ENCODE data around the gene CAT. TPM values are rescaled to one million over a fixed set of nuclear protein-coding genes. Genes with fewer than 3 reads are reported as not detected.

Gene CAT
- total RNA-seq, 2 donors from 2014 or later = 83.8 to 108 TPM

DNA sequence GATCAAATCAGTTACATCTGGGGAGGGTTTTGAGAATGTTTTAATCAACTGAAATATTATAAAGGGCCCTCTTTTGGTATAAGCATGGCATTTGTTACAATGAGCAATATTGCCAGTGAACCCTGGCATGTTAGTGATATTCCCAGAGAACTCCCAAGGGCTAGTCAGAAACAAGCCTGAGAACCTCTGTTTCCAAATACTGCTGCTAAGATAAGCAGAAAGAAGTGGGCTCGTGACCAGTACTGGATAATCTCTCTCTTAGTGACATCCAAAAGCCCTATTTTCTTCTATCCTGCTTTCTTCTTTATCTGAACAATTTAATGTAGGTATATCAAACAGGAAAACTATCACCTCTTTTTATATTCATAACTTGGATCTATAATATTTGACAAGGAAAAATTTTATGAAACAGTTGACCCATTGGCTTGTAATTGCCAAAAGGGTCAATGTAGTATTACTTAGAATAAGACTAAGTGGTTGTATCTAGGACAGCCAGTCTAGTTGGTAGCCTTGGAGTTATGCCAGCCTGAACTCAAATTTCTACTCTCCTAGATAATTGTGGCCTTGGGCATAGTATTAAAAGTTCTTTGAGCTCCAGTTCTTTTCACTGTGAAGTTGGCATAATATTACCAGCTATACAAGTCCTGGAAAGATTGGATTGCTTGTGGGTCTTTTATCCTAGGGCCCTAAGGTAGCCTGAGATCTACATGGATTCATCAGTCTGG lies 15.7 kb downstream of the CAT start:
- peak overlapping the region in 1 of 2 donors; percentile 40 for H3K27ac ChIP-seq

DNA sequence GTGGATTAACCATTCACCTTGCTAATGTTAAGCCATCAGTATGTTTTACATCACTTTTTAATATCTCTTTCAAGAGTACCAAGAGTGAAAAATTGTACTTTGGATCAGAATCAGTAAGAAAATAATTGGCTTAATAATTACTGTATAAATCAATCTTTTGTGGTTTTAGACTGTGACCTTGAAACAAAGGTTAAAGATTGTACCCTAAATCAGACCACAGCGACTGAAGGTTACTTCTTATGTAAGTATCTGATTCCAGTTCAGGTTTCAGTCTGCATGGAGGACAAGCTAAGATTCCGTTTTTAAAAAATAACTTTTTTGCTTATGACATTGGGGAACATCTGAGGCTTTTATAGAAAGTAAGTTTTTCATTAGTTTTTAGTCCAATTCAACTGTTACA lies 18.9 kb downstream of the CAT start:
- Histone ChIP-seq H3K4me1 (peaks cover 0 to 4% of the 10 kb centered on the region in 2 donors), H3K27me3 (no peaks in the 10 kb centered on the region)
- TF ChIP-seq, protein P1, sequence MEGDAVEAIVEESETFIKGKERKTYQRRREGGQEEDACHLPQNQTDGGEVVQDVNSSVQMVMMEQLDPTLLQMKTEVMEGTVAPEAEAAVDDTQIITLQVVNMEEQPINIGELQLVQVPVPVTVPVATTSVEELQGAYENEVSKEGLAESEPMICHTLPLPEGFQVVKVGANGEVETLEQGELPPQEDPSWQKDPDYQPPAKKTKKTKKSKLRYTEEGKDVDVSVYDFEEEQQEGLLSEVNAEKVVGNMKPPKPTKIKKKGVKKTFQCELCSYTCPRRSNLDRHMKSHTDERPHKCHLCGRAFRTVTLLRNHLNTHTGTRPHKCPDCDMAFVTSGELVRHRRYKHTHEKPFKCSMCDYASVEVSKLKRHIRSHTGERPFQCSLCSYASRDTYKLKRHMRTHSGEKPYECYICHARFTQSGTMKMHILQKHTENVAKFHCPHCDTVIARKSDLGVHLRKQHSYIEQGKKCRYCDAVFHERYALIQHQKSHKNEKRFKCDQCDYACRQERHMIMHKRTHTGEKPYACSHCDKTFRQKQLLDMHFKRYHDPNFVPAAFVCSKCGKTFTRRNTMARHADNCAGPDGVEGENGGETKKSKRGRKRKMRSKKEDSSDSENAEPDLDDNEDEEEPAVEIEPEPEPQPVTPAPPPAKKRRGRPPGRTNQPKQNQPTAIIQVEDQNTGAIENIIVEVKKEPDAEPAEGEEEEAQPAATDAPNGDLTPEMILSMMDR (IDR thresholded peaks at IDR 0.05) = no peak

More for the DNA sequence above, 15.7 kb downstream of the CAT start:
- no peak for DNase-seq (ENCODE audit: low spot score)
- Histone ChIP-seq H3K36me3 (peaks cover 88% of the 10 kb centered on the region), H3K9me3 (no peaks in the 10 kb centered on the region), H3K4me3 (no peak overlapping the region), H3K27me3 (no peaks in the 10 kb centered on the region), H3K4me1 (peaks cover 0 to 4% of the 10 kb centered on the region in 2 donors)
- TF ChIP-seq, protein P1 (IDR thresholded peaks at IDR 0.05) = no peak

DNA sequence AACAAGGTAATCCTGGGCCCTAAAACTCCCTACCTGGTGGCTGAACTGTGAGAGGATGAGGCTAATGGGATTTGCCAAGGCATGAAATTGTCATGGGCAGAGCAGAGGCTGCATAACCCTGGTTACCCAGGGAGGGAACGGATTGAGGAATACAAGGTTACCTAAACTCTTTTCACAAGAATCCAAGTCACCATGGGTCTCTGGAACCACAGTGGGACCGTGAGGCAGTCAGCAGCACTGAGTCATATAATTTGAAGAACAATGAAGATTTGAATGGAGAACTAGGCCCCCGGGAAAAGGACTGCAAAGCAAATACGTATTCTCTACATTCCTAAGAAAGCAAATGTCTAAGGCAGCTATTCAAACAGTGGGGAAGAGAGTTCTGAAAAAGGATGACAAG lies 19.8 kb downstream of the CAT start:
- TF ChIP-seq, protein P1 (IDR thresholded peaks at IDR 0.05) = no peak
- peaks cover 87% of the 10 kb centered on the region for H3K36me3 ChIP-seq
- no peak overlapping the region for H3K27ac ChIP-seq
- no peaks in the 10 kb centered on the region for H3K9me3 ChIP-seq
- H3K4me3 ChIP-seq = no peak overlapping the region
- H3K27me3 ChIP-seq = no peaks in the 10 kb centered on the region
- no peak for DNase-seq (ENCODE audit: low spot score)
- peaks cover 0 to 4% of the 10 kb centered on the region in 2 donors for H3K4me1 ChIP-seq

More for the DNA sequence above, 18.9 kb downstream of the CAT start:
- Histone ChIP-seq H3K9me3 (no peaks in the 10 kb centered on the region), H3K27ac (no peak overlapping the region), H3K4me3 (no peak overlapping the region), H3K36me3 (peaks cover 78% of the 10 kb centered on the region)
- no peak for DNase-seq (ENCODE audit: low spot score)

DNA sequence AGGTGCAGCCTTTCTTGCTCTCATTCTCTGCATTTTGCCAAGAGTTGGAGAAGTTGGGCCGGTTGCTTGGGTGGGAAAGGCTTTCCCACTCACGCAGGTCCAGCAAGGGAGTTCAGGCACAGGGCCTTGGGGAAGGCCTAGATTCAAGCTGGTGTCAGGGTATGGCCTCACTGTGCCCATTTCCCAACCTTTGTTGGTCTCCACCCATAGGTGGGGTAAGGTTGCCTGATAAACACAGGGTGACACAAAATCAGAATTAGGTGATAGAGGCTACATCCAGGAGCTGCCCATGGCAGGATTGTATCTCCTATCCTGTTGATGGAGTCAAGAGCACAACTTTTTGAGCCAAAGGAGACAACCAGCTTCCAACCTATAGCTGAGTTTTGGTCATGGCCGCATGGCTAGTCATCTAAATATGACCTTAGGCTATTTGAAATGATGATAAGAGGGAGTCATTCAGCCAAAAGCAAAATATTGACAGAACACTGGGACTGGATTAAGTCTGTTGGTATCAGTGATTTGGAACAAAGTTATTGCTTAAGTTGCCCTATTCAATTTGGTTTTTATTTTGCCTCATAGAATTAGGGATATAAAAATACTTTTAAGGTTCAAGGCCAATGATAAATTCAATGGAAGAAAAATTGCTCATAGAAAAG lies 20.9 kb downstream of the CAT start:
- no peaks in the 10 kb centered on the region for H3K27me3 ChIP-seq
- DNase-seq (ENCODE audit: low spot score) = no peak
- TF ChIP-seq, protein P1 (IDR thresholded peaks at IDR 0.05) = no peak
- H3K36me3 ChIP-seq = peaks cover 88% of the 10 kb centered on the region
- H3K4me3 ChIP-seq = no peak overlapping the region
- no peaks in the 10 kb centered on the region for H3K9me3 ChIP-seq
- H3K4me1 ChIP-seq = no peaks in the 10 kb centered on the region
- no peak overlapping the region for H3K27ac ChIP-seq

DNA sequence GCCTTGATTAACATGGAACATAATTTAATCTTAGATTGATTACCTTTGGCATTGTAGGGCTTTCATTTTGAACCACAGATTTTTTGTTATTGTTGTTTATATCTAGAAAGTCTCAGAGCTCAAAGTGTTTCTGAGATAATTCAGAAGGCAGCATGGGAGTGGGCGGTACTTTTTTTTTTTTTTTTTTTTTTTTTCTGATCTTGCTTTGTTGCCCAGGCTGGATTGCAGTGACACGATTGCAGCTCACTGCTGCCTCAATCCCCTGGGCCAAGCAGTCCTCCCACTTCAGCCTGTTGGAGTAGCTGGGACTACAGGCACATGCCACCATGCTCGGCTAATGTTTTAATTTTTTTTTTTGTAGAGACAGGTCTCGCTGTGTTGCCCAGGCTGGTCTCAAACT lies 21.5 kb downstream of the CAT start:
- Histone ChIP-seq H3K27me3 (no peaks in the 10 kb centered on the region), H3K4me1 (no peaks in the 10 kb centered on the region), H3K9me3 (no peaks in the 10 kb centered on the region), H3K27ac (no peak overlapping the region), H3K36me3 (peaks cover 88% of the 10 kb centered on the region), H3K4me3 (no peak overlapping the region)
- TF ChIP-seq, protein P1 (IDR thresholded peaks at IDR 0.05) = no peak
- no peak for DNase-seq (ENCODE audit: low spot score)
